ENCODE results near the gene TFPI2. TPM values are rescaled to one million over a fixed set of nuclear protein-coding genes. Genes with fewer than 3 reads are reported as not detected.

TFPI2 gene
- total RNA-seq, 1 experiment from 2014 or later = 4.4 TPM

DNA sequence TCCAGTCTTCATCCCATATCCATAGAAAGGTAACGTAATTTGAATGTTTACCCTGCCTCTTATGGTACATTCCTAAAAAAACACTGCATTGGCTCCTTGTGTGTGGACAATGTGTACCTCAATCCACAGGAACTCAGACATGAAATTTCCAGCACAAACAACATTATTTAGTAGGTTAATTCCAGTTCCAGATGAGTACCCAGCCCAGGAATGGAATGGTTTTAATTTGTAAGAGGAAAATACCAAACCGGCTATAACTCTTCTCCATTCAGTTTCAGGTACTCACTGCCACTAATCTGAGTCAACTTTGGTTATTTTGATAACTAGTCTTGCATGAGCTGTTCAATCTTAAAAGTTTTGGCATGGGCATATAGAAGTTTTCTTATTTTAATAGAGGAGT is 39.0 kb downstream of the TFPI2 start:
- no peaks in the 10 kb centered on the region for H3K23me2 ChIP-seq (ENCODE audit: insufficient read length, low read depth, low read length, poor library complexity, severe bottlenecking)
- H2BK20ac ChIP-seq (ENCODE audit: low read depth, low read length, poor library complexity, severe bottlenecking) = no peak overlapping the region
- H3K27ac ChIP-seq (ENCODE audit: insufficient read length, low read depth, low read length) = no peak overlapping the region
- no peak overlapping the region for H2BK5ac ChIP-seq (ENCODE audit: insufficient read length, low read length)
- H2AFZ ChIP-seq (ENCODE audit: low read length) = no peak overlapping the region
- H4K5ac ChIP-seq (ENCODE audit: insufficient read length, low read depth, low read length) = no peak overlapping the region
- no peak overlapping the region for H3K23ac ChIP-seq (ENCODE audit: insufficient read length, low read depth, low read length)
- no peak overlapping the region for H2AK5ac ChIP-seq (ENCODE audit: insufficient read length, low read length)
- Mint-ChIP-seq H3K27ac (no peak overlapping the region), H3K4me3 (no peak overlapping the region), H3K36me3 (ENCODE audit: insufficient read depth in 1 of 3, low read depth in 3 of 3) (no peaks in the 10 kb centered on the region), H3K27me3 (ENCODE audit: low read depth) (no peaks in the 10 kb centered on the region; the same call in none of the 2 replicates), H3K4me1 (no peaks in the 10 kb centered on the region), H3K9me3 (no peaks in the 10 kb centered on the region)
- WGBS (ENCODE audit: extremely low coverage, insufficient read length, low lambda C conversion rate) = no CpG with 5 or more reads among the region's 2 CpGs
- H4K91ac ChIP-seq (ENCODE audit: insufficient read length, low read depth, low read length) = no peak overlapping the region
- no peak overlapping the region for H4K8ac ChIP-seq (replicated peaks; ENCODE audit: insufficient read length, low read depth, low read length)
- H3K4ac ChIP-seq (ENCODE audit: low read depth, low read length) = no peak overlapping the region
- no peaks in the 10 kb centered on the region for H3K79me2 ChIP-seq (ENCODE audit: insufficient read depth, low read length)
- no peak overlapping the region for H3K18ac ChIP-seq (ENCODE audit: insufficient read length, low read depth, low read length)
- H3T11ph ChIP-seq (ENCODE audit: low read length) = no peak overlapping the region
- H3K56ac ChIP-seq (ENCODE audit: insufficient read length, low read depth, low read length) = no peak overlapping the region
- no peaks in the 10 kb centered on the region for H3K9me3 ChIP-seq (ENCODE audit: control insufficient read depth, low read depth, low read length)
- H4K20me1 ChIP-seq (ENCODE audit: control insufficient read depth, insufficient read depth, insufficient read length) = no peaks in the 10 kb centered on the region
- no peaks in the 10 kb centered on the region for H3K4me1 ChIP-seq (ENCODE audit: insufficient read depth, low read length)
- H3K79me1 ChIP-seq (ENCODE audit: insufficient read depth, low read depth, low read length, poor library complexity, severe bottlenecking) = no peaks in the 10 kb centered on the region
- H3K27me3 ChIP-seq (ENCODE audit: insufficient read depth, low read length) = no peaks in the 10 kb centered on the region
- DNase-seq = no peak
- no peak overlapping the region for H2BK15ac ChIP-seq (ENCODE audit: low read depth, low read length)
- H2BK12ac ChIP-seq (ENCODE audit: insufficient read length, low read depth, low read length) = no peak overlapping the region
- no peak overlapping the region for H2BK120ac ChIP-seq (ENCODE audit: low read depth, low read length, poor library complexity, severe bottlenecking)
- no peak overlapping the region for H3K9ac ChIP-seq (ENCODE audit: extremely low read depth, insufficient read length, low read length)
- H3K4me2 ChIP-seq (ENCODE audit: insufficient read depth, insufficient read length, low read length) = no peak overlapping the region
- TF ChIP-seq, protein P1, sequence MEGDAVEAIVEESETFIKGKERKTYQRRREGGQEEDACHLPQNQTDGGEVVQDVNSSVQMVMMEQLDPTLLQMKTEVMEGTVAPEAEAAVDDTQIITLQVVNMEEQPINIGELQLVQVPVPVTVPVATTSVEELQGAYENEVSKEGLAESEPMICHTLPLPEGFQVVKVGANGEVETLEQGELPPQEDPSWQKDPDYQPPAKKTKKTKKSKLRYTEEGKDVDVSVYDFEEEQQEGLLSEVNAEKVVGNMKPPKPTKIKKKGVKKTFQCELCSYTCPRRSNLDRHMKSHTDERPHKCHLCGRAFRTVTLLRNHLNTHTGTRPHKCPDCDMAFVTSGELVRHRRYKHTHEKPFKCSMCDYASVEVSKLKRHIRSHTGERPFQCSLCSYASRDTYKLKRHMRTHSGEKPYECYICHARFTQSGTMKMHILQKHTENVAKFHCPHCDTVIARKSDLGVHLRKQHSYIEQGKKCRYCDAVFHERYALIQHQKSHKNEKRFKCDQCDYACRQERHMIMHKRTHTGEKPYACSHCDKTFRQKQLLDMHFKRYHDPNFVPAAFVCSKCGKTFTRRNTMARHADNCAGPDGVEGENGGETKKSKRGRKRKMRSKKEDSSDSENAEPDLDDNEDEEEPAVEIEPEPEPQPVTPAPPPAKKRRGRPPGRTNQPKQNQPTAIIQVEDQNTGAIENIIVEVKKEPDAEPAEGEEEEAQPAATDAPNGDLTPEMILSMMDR (conservative IDR thresholded peaks at IDR 0.05) = no peak
- no peak overlapping the region for H3K14ac ChIP-seq (ENCODE audit: insufficient read depth, low read length)
